GF-D8 (cell line): Measurements from ENCODE around the gene PPM1J.

Experiments
- DNase-seq: peaks from one replicate; lab custom pipeline; 2025; lab: John Stamatoyannopoulos, UW

PPM1J gene

DNA sequence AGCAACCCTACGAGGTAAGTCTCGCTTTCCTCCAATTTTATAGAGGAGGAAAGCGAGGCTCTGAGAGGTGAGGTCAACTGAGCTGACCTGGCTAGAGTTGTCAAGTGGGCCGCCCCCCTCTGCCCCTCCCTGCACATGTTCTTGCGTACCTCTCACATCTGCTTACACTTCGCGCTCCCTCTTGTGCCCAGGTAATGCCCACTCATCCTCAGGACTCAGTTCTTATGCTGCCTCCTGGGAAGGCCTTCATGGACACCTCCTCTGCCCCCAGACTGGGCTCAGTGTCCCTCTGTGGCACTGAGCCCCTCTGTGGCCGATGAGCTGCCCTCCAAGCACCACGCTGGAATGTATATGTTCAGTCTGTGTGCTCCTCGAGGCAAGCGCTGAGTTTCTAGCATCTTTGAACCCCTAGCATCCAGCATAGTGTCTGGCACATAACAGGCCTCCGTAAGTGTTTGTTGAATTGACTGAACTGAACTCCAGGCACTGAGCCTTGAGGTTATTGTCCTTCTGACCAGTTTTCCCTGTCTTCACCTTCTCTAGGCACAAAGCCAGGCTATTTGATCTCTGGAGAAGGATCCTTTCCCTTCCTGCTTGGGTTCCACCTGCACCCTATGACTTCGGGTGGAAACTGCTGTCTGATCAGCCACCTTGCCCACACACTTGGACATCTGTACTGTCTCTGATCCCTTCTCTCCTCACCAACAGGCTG is 27.2 kb downstream of the PPM1J start:
- no peak for DNase-seq

DNA sequence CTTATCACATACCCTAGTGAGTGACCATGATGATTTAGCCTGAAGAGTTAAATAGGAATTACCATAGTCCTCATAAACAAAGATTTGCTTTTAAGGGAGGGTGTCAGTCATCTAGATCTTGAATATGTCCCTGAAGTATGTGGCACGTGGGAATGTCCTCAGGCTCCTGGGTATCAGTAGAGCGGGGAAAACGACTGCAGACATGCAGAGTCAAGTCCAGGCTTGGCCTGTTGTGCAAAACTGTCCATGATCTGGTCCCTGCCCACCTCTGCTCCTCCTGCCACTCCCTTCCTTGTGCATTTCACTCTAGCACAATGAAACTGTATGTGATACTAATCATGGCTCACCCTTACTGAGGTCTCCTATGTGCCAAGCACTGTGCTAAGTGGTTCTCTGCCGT is 27.8 kb downstream of the PPM1J start:
- DNase-seq: no peak

DNA sequence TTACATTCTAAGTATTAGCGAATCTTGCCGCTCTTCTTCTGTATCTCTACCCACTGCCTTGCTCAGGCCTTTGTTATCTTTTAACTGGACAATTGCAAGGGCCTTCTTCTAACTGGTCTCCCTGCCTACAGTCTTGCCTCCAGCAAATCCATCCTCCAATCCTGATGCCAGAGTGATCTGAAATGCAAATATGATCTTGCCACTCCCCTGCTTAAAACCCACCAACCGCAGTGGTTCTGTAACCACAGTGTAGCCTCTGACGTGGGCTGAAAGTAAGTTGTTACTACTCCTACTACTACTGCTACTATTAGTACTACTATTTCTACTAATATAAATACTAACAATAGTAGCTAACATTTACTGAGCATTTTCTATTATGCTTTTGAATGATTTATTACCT is 28.3 kb downstream of the PPM1J start:
- no peak for DNase-seq

DNA sequence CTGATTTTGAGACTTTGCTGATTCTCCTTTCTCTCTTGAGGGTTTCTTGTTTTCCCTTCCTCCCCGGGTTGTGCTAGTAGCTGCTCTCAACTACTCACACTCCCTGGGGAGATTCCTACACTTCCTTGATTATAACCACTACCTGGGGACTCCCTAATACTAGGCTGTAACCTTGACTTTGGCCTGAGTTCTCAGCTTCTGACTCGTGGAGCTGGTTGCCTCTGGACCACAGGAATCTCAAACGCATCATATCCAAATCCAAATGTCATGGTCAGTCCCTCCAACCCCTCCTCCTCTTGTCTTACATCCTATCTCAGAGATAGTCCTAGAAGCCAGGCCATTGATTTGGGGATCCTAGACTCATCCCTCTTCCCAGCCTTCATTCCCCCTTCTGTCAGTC is 28.7 kb downstream of the PPM1J start:
- DNase-seq: no peak

DNA sequence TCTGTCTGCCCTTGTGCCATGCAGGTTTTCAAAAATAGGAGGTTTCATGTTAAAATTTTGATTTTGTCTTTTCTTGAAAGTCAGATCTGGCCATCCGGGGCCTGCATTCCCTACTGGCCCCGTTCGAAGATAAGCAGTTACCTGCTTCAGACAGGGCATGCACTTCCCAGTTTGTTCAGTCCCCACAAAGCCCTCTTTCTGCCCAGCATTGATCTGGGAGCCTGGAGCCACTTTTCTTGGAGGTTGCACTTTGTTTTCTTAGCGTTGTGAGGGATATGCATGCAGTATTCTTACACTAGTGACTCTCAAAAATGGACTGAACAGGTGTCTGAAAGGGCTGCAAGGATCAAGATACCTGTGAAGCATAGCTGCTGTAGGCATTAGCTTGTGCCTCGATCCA is 29.2 kb downstream of the PPM1J start:
- DNase-seq: no peak

DNA sequence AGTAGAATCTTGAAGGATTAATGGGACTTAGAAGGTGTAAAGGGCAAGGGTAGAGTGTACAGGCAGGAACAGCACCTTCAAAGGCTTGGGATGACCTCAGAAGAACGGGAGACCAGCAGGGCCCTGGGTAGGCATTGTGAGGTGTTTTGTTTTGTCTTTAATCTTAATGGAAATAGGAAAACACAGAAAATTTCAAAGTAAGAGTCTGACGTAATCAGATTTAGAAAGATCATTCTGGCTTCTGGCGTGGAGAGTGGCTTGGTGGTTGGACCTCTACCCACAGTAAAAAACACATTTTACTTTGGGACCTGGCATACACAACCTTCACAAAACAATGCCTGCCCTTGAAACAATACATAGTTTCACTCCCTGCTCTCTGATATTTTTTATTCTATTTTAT is 36.5 kb downstream of the PPM1J start:
- DNase-seq: no peak

DNA sequence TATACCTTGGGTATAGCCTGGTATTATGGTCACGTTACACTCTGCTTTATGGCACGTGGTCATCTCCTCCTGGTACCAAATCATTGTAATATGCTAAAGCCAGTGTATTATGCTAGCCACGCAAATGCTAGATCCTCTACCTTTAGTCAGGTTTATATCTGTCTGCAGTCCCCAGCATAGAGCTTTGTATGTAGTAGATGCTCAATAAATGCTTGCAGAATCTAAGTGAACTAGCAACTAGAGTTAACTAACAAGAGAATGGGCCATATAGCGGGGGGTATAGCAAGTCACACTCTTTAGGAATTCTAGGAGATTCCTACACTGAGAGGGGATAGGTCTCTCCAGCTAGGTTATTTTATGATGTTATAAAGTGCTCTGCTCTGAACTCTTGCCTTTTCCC is 37.6 kb downstream of the PPM1J start:
- no peak for DNase-seq

DNA sequence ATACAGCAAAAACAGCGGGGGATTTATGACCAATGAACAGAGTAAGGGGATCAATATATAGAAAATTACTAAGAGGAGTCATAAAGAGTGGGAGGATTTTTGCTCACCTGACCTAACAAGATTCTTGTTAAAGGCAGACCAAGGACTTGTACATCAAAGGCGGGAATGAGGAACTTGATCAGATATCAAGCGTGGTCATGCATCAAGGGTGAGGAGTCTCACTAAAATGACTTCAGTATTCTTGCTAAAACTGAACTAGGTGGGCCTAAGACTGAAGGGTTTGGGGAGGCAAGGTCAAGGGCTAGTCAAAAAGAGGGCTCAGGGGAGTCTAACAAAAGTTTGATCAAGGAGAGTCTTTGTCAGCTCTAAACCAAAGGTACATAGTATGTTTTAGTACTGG is 38.6 kb downstream of the PPM1J start:
- DNase-seq: no peak

DNA sequence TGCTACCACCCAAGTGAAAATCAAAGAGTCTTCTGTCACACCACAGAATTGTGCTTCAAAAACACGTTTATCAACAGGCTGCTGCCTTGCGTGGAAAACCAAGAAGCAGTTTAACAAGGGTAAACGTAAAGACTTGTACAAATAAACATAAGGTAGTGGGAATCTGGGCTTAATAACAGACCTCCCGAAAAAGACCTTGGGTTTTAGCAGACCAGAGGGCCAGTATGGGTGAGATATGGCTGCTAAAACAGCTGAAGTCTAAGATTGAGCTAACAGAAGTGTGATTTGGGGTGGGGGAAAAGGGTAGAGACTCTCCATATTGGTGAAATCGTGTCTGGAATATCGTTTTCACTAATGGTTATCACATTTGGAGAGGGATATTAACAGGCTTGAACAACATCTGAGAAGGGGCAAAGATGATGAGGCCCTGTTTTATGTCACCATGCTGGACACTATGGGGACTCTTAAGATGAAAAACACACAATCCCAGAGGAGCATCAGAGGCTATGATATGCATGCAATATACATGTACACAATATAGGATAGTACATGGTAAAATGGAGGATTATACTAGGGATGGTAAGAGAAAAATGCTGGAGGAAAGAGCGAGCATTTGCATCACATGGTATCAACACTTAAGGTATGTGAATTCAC is 39.3 kb downstream of the PPM1J start:
- no peak for DNase-seq

DNA sequence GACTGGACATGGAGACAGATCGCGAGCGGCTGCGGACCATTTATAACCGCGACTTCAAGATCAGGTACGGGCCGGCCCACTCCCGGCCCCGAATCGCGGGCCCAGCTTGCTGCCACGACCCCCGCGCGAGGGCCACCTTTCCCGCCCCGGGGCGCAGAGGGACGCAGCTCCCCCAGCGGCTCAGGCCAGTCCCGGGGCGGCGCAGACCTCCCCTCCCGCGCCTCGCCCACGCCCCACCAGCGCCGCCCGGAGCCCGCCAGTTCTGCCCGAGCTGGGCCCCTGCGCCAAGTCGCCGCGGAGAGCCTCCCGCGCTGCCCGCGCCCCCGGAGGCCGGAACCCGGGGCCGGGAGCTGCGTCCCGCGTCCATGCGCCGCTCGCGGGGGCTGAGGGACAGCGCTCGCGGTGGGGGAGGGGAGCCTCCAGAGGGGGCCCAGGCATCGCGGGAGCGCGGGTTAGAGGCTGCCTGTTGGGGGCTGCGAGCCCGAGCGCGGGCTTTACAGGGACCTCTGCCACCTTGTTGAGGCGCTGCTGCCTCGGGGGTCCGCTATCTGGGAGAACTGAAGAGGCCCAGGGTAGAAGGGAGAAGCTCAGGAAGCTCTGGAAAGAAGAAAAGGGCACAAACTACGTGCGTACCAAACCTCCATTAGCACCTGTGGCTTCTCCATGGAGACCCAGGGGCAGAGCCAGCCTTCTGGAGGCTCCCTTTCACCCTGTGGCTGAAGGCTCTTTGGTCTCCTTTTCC is 40.0 kb downstream of the PPM1J start:
- no peak for DNase-seq

DNA sequence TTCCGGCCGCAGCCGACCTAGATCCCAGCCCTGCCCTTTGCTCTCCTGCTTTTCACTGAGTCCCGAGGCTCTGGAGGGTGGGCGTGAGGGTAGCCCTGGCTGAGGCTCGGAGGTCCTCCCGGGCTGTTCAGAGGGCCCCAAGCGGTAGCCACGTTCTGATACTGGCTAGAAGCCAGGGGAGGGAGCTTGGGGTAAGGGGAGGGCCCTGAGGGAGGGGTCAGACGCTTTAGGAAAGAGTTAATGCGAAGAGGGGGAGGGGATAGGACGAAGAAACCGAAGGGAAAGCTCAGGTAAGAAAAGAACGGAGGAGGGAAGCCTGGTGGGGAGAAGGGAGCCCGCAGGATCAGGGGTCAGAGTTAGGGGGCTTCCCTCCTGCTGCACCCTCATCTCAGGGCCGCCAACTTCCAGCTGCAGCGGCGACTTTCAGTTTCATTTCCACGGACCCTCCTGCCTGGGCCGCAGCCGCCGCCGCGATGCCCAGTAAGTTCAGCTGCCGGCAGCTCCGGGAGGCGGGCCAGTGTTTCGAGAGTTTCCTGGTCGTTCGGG is 40.6 kb downstream of the PPM1J start, which contains the start of gene MOV10:
Gene MOV10 (plus strand): TSS at position 220 of the 546 bp plus-strand sequence. CDS start 254 bp downstream, at position 474.
- DNase-seq: no peak

DNA sequence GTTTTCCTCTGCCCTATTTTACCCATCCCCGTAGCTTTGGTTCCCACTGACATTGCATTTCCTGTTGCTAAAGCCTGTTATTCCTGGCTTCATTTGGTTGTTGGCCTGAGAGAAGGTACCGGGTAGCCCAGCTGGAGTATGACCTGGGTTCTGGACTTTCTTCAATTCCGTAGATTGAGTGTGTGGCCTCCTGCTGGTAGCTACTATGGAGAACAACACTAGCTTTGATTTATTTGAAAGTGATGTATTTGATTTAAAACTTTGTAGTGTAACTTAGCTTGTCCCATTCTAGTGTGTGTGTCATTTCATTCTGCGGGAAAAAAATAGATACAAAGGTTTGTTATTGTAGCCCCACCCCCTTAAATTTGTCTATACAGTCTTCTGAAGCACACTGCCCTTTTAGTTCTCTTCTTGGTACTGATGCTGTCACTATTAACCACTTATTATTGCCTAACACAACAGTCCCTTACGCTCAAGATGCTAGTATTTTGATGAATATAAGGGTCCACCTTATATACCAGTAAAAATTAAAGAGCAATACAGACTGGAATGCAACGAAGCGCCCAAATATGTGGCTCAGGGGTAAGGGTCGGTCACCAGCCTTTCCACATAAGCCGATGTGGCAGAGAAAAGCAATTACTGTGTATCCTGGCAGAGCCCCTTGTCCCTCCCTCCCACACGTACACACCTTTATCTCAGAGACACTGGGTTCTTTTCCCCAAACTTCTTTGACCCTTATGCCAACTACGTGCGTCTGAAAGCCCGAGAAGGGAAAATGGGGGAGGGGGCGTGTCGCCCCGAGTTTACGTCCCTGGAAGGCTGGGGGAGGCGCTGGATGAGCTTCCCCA is 41.3 kb downstream of the PPM1J start:
- no peak for DNase-seq

DNA sequence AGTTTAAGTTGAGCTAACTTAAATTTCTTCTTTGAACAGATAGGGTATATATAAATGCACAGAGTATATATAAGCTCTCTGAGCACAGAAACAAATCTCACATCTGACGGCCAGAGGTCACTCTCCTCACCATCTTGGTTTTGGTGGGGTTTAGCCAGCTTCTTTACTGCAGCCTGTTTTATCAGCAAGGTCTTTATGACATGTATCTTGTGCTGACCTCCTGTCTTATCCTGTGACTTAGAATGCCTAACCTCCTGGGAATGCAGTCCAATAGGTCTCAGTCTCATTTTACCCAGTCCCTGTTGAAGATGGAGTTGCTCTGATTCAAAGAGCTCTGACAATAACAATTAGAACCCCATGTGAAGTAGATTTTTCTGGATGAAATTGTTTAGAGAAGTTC is 42.3 kb downstream of the PPM1J start:
- no peak for DNase-seq

DNA sequence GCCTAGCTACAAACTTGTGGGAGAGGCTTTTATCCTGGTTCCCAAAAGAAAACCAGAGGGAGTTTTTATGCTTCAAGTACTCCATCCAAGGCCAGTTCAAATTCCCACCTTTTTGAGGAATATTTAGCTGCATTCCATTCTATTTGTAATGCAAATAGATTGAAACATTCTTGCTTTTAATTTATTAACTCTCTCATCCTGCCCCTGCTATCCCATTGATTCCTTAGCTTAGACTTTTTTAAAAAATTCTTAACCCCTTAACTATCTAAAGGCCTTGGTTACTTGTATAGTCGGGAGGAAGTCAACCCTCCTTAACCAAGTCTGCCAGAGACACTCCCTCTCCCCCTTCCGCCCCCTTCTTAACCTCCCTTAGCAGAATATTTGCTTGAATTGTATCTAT is 43.1 kb downstream of the PPM1J start:
- DNase-seq: no peak

DNA sequence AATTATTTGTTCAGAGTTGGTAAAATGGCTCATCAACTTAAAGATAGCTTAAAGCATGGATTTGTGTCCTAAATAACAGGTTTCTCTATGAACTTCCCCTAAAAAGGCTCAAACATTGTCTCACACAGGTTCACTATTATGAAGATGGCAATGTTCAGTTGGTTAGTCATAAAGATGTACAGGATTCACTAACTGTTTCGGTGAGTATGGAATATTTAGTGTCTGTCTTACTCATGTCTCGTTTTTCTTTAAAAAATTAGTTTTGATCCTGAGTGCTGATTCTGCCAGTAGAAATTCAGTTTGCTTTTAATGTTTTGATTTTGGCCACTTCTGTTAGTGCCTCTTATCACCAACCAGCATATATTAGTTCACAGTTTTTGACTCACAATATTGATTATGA is 48.2 kb downstream of the PPM1J start:
- DNase-seq: no peak

DNA sequence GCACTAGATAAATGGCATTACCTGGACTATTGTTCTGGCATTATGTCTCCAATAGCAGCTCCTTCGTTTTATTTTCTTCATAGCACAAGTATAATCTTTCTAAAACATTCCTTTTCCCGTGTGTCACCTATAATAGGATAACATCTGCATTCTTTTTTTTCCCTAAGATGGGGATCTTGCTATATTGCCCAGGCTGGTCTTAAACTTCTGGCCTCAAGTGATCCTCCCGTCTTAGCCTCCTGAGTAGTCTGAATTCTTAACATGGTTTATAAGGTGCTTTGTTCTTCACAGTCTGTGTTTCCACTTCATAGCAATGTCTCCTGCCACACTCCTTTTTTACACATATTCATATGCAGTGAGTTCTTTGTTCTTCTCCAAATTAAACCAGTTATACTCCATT is 49.3 kb downstream of the PPM1J start:
- DNase-seq: no peak
